RWPE2 (cell line): ENCODE results near the gene FPR1.
A peak's percentile ranks its signal among the peaks of the same experiment; 100 is the strongest.

ENCODE experiments used
- ATAC-seq: fragments of 200-7000 bp; cut with Tn5 transposase; 3 replicates; pipeline ENCODE4 v1.9.1; 2021; ENCODE audit warnings: low read depth
- DNase-seq: peaks from one replicate; pipeline ENCODE4 v3.0.0-alpha.2; 2020; ENCODE audit warnings: low spot score
- H3K27ac ChIP-seq: fragments of 450-650 bp; 2 replicates; pipeline ENCODE4 v1.5.1; 2017; ENCODE audit warnings: mild to moderate bottlenecking; ENCODE audit not compliant: poor library complexity, severe bottlenecking
- H3K27me3 ChIP-seq: fragments of 250-450 bp; sonication (Bioruptor Pico); 2 replicates; pipeline ENCODE4 v1.5.1; 2021; ENCODE audit warnings: mild to moderate bottlenecking, moderate library complexity; ENCODE audit not compliant: insufficient read depth, poor library complexity, severe bottlenecking
- H3K36me3 ChIP-seq: fragments of 250-450 bp; sonication (Bioruptor Pico); 2 replicates; pipeline ENCODE4 v1.5.1; 2020; ENCODE audit warnings: low read depth, mild to moderate bottlenecking, moderate library complexity
- H3K4me1 ChIP-seq: fragments of 250-450 bp; sonication (Bioruptor Pico); 2 replicates; pipeline ENCODE4 v1.5.1; 2021; ENCODE audit warnings: mild to moderate bottlenecking, moderate library complexity; ENCODE audit not compliant: insufficient read depth, poor library complexity, severe bottlenecking
- H3K4me3 ChIP-seq: fragments of 250-450 bp; sonication (Bioruptor Pico); 2 replicates; pipeline ENCODE4 v1.5.1; 2021; ENCODE audit warnings: mild to moderate bottlenecking, moderate library complexity; ENCODE audit not compliant: severe bottlenecking
- H3K9me3 ChIP-seq: fragments of 250-450 bp; sonication (Bioruptor Pico); 2 replicates; pipeline ENCODE4 v1.5.1; 2021; ENCODE audit warnings: mild to moderate bottlenecking, moderate library complexity; ENCODE audit not compliant: severe bottlenecking
- CTCF ChIP-seq: fragments of 450-650 bp; IDR thresholded peaks from one replicate; pipeline ENCODE4 v1.5.1; 2017; ENCODE audit warnings: mild to moderate bottlenecking, moderate library complexity; ENCODE audit not compliant: poor library complexity, severe bottlenecking

Gene FPR1

GRCh38 chr19:51724543-51724942, 27.1 kb downstream of the FPR1 start:
- H3K4me3 ChIP-seq, result no peak overlapping the region
- DNase-seq (no peak), ATAC-seq (no peak)
- peaks cover 20% of the 10 kb centered on the region for H3K27me3 ChIP-seq
- TF ChIP-seq CTCF, result no peak
- H3K9me3 ChIP-seq, result no peaks in the 10 kb centered on the region
- H3K27ac ChIP-seq, result no peak overlapping the region
- no peaks in the 10 kb centered on the region for H3K36me3 ChIP-seq
- peaks cover 13% of the 10 kb centered on the region for H3K4me1 ChIP-seq

- no peak overlapping the region for H3K27ac ChIP-seq
- TF ChIP-seq CTCF, result no peak
- no peak for ATAC-seq
- H3K27me3 ChIP-seq, result peaks cover 41% of the 10 kb centered on the region
- peaks cover 12% of the 10 kb centered on the region for H3K4me1 ChIP-seq
- H3K9me3 ChIP-seq, result no peaks in the 10 kb centered on the region
- H3K4me3 ChIP-seq, result no peak overlapping the region
- DNase-seq, result no peak
- no peaks in the 10 kb centered on the region for H3K36me3 ChIP-seq
Observed at GRCh38 chr19:51722492-51722891, 29.2 kb downstream of the FPR1 start.

- TF ChIP-seq CTCF, result no peak
- peaks cover 6% of the 10 kb centered on the region for H3K4me1 ChIP-seq
- ATAC-seq (no peak), DNase-seq (no peak)
- no peaks in the 10 kb centered on the region for H3K36me3 ChIP-seq
- no peak overlapping the region for H3K27ac ChIP-seq
- H3K9me3 ChIP-seq, result no peaks in the 10 kb centered on the region
- H3K4me3 ChIP-seq, result no peak overlapping the region
- H3K27me3 ChIP-seq, result peaks cover 44% of the 10 kb centered on the region
Observed at GRCh38 chr19:51721905-51722304, 29.8 kb downstream of the FPR1 start.

- H3K27me3 ChIP-seq, result peaks cover 44% of the 10 kb centered on the region
- no peak for TF ChIP-seq CTCF
- no peaks in the 10 kb centered on the region for H3K9me3 ChIP-seq
- peak; percentile 31; the same call in 1 of the 3 replicates for ATAC-seq
- no peak for DNase-seq
- no peaks in the 10 kb centered on the region for H3K4me1 ChIP-seq
- no peaks in the 10 kb centered on the region for H3K36me3 ChIP-seq
- H3K27ac ChIP-seq, result no peak overlapping the region
- no peak overlapping the region for H3K4me3 ChIP-seq
Observed at GRCh38 chr19:51719251-51719988, 32.3 kb downstream of the FPR1 start.

GRCh38 chr19:51716925-51717324, 34.8 kb downstream of the FPR1 start:
- no peaks in the 10 kb centered on the region for H3K36me3 ChIP-seq
- ATAC-seq (no peak), DNase-seq (no peak)
- no peaks in the 10 kb centered on the region for H3K4me1 ChIP-seq
- H3K9me3 ChIP-seq, result no peaks in the 10 kb centered on the region
- peaks cover 39% of the 10 kb centered on the region for H3K27me3 ChIP-seq
- no peak overlapping the region for H3K27ac ChIP-seq
- H3K4me3 ChIP-seq, result no peak overlapping the region
- no peak for TF ChIP-seq CTCF
